NCI-H1105 treated with DMSO at 0.1 percent for 48 hours (cell line): ENCODE results near the gene TES.
"Not testable (repeated sequence)": the region's sequence is repeated elsewhere in the genome, so short reads cannot be mapped to it uniquely, and the experiment has no call there.

Source experiments
- DNase-seq: peaks from one replicate; lab custom pipeline; 2025; lab: John Stamatoyannopoulos, UW

The TES gene

GRCh38 chr7:116242759-116243158 lies 32.4 kb downstream of the TES start:
- no peak for DNase-seq

- DNase-seq = not testable (repeated sequence)
These were observed 34.5 kb downstream of the TES start for GRCh38 chr7:116244803-116245202.

GRCh38 chr7:116246357-116246756 lies 36.0 kb downstream of the TES start:
- DNase-seq = no peak

- peak; percentile 7 for DNase-seq
These were observed 39.7 kb downstream of the TES start for GRCh38 chr7:116249969-116250553.

GRCh38 chr7:116251675-116252074 lies 41.3 kb downstream of the TES start:
- DNase-seq = no peak

- no peak for DNase-seq
These were observed 41.9 kb downstream of the TES start for GRCh38 chr7:116252249-116252648.

GRCh38 chr7:116257156-116257555 lies 46.8 kb downstream of the TES start:
- no peak for DNase-seq

- DNase-seq = peak; percentile 57
These were observed 48.4 kb downstream of the TES start for GRCh38 chr7:116258734-116259133.

GRCh38 chr7:116259156-116259870 lies 49.0 kb downstream of the TES start:
- no peak for DNase-seq

- DNase-seq = no peak
These were observed 49.6 kb downstream of the TES start for GRCh38 chr7:116259871-116260440.

GRCh38 chr7:116261904-116262303 lies 51.6 kb downstream of the TES start:
- DNase-seq = no peak

GRCh38 chr7:116265881-116266280 lies 55.5 kb downstream of the TES start:
- no peak for DNase-seq

GRCh38 chr7:116269466-116269865 lies 59.1 kb downstream of the TES start:
- DNase-seq = no peak

GRCh38 chr7:116271161-116271913 lies 61.0 kb downstream of the TES start:
- no peak for DNase-seq

GRCh38 chr7:116271963-116272886 lies 61.9 kb downstream of the TES start:
- DNase-seq = no peak

GRCh38 chr7:116273283-116273917 lies 63.1 kb downstream of the TES start:
- DNase-seq = no peak

- DNase-seq = no peak
These were observed 63.6 kb downstream of the TES start for GRCh38 chr7:116273918-116274301.

- DNase-seq = no peak
These were observed 66.7 kb downstream of the TES start for GRCh38 chr7:116277070-116277469.

- no peak for DNase-seq
These were observed 68.9 kb downstream of the TES start for GRCh38 chr7:116279217-116279616.

- no peak for DNase-seq
These were observed 70.5 kb downstream of the TES start for GRCh38 chr7:116280803-116281202.

- no peak for DNase-seq
These were observed 73.4 kb downstream of the TES start for GRCh38 chr7:116283595-116284204.
